ENCODE data around the gene FRMD4A.
"Not testable (repeated sequence)": the region's sequence is repeated elsewhere in the genome, so short reads cannot be mapped to it uniquely, and the experiment has no call there.

FRMD4A gene

DNA sequence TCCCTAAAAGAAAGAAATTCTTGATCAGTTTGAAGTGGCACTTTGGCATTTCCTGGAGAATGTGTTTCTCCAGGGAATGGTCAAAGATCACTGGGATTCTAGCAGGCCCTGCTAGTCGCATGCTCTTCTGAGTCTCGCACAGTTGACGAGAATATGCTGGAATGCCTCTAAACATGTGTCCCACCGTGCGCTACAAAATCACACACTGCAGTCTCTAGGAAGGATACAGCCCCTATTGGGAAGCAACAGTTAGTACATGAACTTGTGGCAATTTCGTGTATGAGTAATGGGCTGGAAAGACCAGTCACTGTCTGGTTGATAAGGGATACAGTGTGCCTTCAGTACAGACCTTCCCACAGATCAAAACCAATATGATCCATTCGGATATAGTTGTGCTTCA lies 486.1 kb downstream of the FRMD4A start:
- H3K27me3 Mint-ChIP-seq: peaks cover 51% of the 10 kb centered on the region
- H3K36me3 Mint-ChIP-seq (ENCODE audit: low read depth): no peaks in the 10 kb centered on the region
- intact Hi-C loops (cut with micrococcal nuclease): no loop called here
- H3K9me3 Mint-ChIP-seq: no peaks in the 10 kb centered on the region
- peaks cover 18% of the 10 kb centered on the region for H3K4me1 Mint-ChIP-seq (ENCODE audit: low read depth)
- H3K4me3 Mint-ChIP-seq: no peak overlapping the region
- H3K27ac Mint-ChIP-seq: no peak overlapping the region

DNA sequence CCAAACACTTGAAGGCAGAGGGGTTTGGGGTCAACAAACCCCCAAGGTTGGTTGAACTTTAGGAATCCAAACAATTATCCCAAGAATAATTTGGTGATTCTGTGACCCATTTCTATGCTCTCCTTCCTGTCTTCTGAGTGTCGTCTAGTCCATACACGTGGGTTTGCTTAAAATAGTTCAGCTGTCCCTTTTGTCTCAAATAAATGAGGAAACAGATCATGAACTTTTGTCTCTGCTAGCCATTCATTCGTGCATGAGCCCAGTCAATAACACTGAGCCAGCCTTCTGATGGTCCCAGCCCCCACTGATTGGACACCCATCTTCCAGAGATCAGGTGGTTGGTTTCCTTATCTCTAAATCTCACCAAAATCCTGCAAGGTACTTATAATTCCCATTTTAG lies 488.6 kb downstream of the FRMD4A start:
- intact Hi-C loops (cut with micrococcal nuclease): no loop called here
- H3K9me3 Mint-ChIP-seq: no peaks in the 10 kb centered on the region
- peaks cover 21% of the 10 kb centered on the region for H3K4me1 Mint-ChIP-seq (ENCODE audit: low read depth)
- no peaks in the 10 kb centered on the region for H3K36me3 Mint-ChIP-seq (ENCODE audit: low read depth)
- H3K27me3 Mint-ChIP-seq: peaks cover 28% of the 10 kb centered on the region
- no peak overlapping the region for H3K4me3 Mint-ChIP-seq
- no peak overlapping the region for H3K27ac Mint-ChIP-seq

DNA sequence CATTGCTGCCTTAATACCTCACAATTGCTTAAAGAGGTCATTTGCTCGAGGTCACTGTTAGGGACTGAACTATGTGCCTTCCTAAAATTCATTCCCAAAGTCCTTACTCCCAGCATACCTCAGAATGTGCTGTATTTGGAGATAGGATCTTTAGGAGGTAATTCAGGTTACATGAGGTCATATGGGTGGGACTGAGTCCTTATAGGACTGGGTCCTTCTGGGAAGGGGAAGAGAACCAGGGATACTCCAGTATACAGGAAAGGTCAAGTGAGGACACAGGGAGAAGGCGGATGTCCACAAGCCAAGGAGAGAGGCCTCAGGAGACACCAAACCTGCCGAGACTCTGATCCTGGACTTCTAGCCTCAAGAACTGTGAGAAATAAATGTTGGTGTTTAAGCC lies 490.7 kb downstream of the FRMD4A start:
- Mint-ChIP-seq H3K4me1 (ENCODE audit: low read depth) (peaks cover 16% of the 10 kb centered on the region), H3K27me3 (peaks cover 15% of the 10 kb centered on the region), H3K4me3 (no peak overlapping the region), H3K27ac (no peak overlapping the region), H3K9me3 (no peaks in the 10 kb centered on the region), H3K36me3 (ENCODE audit: low read depth) (no peaks in the 10 kb centered on the region)
- intact Hi-C loops (cut with micrococcal nuclease): no loop called here

DNA sequence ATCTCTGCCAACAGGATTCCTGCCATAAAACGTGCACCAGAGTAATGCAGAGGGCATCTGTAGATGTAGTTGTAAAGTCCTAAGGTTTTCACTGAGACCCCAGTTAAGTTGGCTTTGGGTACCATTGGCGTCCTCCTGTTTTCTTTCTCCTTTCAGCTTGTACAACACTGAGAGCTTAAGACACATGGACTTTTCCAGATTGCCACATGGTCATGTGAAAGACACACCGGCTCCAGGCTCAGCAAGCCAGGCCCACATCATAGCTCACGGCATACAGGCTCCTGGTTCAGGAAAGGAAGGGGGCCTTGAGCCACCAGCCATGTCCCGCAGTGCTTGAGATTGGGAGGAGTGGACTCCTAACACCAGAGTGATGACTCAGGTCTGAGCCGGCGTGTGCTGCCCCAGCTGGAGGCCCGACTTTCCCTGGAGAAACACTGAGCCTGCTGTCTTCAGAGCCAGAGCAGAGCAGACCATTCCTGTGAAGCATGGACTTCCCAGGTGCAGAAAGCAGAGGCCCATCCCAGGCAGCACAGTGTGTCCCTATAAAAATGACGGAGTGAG lies 491.2 kb downstream of the FRMD4A start:
- Mint-ChIP-seq H3K27me3 (peaks cover 14% of the 10 kb centered on the region), H3K9me3 (no peaks in the 10 kb centered on the region), H3K4me3 (no peak overlapping the region), H3K27ac (no peak overlapping the region), H3K36me3 (ENCODE audit: low read depth) (no peaks in the 10 kb centered on the region), H3K4me1 (ENCODE audit: low read depth) (peaks cover 21% of the 10 kb centered on the region)
- intact Hi-C loops (cut with micrococcal nuclease): no loop called here

DNA sequence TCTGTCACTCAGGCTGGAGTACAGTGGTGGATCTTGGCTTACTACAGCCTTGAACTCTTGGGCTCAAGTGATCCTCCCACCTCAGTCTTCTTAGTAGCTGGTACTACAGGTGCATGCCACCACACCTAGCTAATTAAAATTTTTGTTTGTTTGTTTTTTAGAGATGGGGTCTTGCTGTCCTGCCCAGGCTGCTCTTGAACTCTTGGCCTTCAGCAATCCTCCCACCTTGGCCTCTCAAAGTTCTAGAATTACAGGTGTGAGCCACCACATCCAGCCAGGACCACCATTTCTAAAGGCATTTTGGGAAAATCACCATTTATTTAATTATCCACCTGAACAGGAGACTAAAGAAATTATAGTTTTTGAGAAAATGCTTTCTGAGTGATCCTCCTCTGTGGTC lies 491.7 kb downstream of the FRMD4A start:
- intact Hi-C loops (cut with micrococcal nuclease): no loop called here
- Mint-ChIP-seq H3K4me1 (ENCODE audit: low read depth) (peaks cover 26% of the 10 kb centered on the region), H3K27ac (no peak overlapping the region), H3K4me3 (no peak overlapping the region), H3K27me3 (peaks cover 14% of the 10 kb centered on the region), H3K36me3 (ENCODE audit: low read depth) (no peaks in the 10 kb centered on the region), H3K9me3 (no peaks in the 10 kb centered on the region)

DNA sequence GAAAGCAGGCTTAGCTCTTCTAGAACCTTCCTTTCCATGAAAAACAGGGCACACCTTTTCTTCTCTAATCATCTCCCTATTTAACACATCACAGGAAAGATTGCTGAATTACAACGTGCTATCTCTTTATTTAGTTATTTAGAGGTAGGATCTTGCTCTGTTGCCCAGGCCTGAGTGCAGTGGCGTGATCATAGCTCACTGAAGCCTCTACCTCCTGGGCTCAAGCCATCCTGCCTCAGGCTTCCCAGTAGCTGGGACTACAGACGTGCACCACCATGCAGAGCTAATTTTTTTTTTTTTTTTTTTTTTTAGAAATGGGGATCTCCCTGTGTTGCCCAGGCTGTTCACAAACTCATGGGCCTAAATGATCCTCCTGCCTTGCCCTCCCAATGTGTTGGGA lies 492.8 kb downstream of the FRMD4A start:
- H3K27ac Mint-ChIP-seq: no peak overlapping the region
- H3K4me3 Mint-ChIP-seq: no peak overlapping the region
- no peaks in the 10 kb centered on the region for H3K9me3 Mint-ChIP-seq
- no peaks in the 10 kb centered on the region for H3K36me3 Mint-ChIP-seq (ENCODE audit: low read depth)
- peaks cover 34% of the 10 kb centered on the region for H3K4me1 Mint-ChIP-seq (ENCODE audit: low read depth)
- intact Hi-C loops (cut with micrococcal nuclease): no loop called here
- peaks cover 8% of the 10 kb centered on the region for H3K27me3 Mint-ChIP-seq

DNA sequence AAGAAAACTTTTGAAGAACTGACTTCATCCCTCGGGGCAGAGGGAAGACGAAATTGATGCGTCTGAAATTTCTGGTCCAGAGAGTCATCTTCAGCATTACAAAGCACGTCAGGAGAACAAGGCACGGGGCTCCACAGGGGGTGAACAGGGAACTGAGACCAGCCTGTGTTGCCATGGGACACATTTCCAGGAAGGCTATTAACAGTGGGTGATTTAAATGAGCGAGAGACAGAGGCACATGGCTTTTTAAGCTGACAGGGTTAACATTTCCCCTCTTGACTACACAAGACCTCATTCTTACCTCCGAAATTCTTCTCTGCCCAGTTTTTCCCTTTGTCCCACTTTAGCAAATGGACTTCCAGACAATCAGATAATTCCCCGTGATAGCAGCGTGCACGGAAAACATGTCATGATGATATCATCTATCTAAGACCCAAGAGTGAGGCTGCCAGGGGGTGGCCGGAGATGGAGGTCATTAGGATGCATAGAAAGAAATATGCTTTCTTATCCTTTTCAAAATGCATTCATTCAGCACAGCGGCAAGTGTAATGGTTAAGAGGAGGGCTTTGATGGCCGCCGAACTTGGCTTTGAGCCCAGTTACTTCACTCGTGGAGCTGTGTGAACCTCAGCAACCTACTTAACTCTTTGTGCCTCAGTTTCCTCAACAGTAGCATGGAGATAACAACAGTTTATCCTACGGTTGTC lies 496.0 kb downstream of the FRMD4A start:
- Mint-ChIP-seq H3K27ac (peak overlapping the region; percentile 82), H3K4me3 (no peak overlapping the region), H3K27me3 (peaks cover 9% of the 10 kb centered on the region), H3K36me3 (ENCODE audit: low read depth) (no peaks in the 10 kb centered on the region), H3K4me1 (ENCODE audit: low read depth) (peaks cover 56% of the 10 kb centered on the region), H3K9me3 (no peaks in the 10 kb centered on the region)
- intact Hi-C loops (cut with micrococcal nuclease): loop anchor here (5.0 kb wide), 1 partner anchor 48 kb away; no protein-coding TSS in a partner anchor

DNA sequence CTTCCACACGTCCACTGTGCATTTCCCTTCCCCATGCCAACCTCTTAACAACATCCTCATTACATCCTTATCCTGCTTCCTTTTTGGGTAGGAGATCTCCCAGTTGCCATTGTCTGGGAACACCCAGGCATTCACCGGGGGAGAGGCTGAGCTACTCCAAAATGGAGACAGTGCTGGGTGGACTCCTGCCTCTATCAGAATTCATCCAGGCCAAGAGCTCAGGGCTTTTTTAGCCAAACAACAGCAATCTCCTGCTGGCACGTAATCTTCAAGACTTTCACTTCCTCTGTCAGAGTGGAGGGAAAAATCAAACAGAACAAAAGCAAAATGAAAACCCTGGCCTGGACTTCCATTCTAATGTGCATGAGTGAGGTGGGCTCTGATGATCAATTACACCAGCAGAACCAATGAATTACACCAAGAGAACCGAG lies 499.0 kb downstream of the FRMD4A start:
- Mint-ChIP-seq H3K27ac (peak overlapping the region; percentile 92), H3K36me3 (ENCODE audit: low read depth) (no peaks in the 10 kb centered on the region), H3K27me3 (peaks cover 20% of the 10 kb centered on the region), H3K4me1 (ENCODE audit: low read depth) (peaks cover 47% of the 10 kb centered on the region), H3K4me3 (peak overlapping the region; percentile 59), H3K9me3 (no peaks in the 10 kb centered on the region)
- intact Hi-C loops (cut with micrococcal nuclease): loop anchor here (5.0 kb wide), 1 partner anchor 51 kb away; no protein-coding TSS in a partner anchor

DNA sequence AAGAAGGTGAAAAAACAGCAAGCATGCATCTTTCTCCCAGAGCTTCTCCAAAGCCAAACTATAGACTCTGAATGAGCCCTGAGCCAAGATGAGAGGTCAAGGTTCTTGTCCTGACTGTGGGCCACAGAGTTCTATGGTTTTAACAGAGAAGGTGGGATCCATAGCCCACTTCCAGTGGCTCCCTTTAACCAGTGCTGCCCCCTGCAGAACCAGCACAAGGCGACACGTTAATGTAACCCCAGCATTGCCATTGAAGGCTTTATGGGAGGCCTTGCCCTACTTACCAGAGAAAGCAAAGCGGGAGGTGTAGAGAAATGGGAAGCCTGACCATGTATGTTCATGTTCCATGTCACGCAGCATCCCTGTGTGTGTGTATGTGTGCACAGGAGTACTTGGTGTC lies 500.3 kb downstream of the FRMD4A start:
- no peaks in the 10 kb centered on the region for H3K9me3 Mint-ChIP-seq
- H3K4me3 Mint-ChIP-seq: no peak overlapping the region
- no peaks in the 10 kb centered on the region for H3K36me3 Mint-ChIP-seq (ENCODE audit: low read depth)
- intact Hi-C loops (cut with micrococcal nuclease): loop anchor here (5.0 kb wide), 1 partner anchor 52 kb away; no protein-coding TSS in a partner anchor
- H3K27me3 Mint-ChIP-seq: peaks cover 29% of the 10 kb centered on the region
- H3K27ac Mint-ChIP-seq: peak overlapping the region; percentile 92
- H3K4me1 Mint-ChIP-seq (ENCODE audit: low read depth): peaks cover 47% of the 10 kb centered on the region

DNA sequence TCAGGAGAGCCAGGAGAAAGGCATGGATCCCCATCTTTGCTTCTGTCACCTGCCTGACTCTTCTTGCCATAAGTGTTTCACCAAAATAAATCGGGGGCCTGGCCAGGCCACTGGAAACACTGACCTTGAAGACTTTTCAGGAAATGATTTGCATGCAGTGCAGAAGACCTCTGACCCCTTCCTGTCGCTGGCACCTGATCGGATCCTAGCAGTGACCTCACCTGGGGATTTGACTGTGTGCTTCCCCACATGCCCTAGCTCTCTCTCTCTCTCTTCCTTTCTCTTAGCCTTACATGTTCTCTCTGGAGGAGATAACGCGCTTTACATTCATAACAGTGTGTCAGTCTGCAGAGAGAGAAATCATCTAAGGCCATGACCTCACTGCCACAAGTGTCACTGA lies 500.9 kb downstream of the FRMD4A start:
- H3K27ac Mint-ChIP-seq: peak overlapping the region; percentile 59
- H3K4me1 Mint-ChIP-seq (ENCODE audit: low read depth): peaks cover 44% of the 10 kb centered on the region

DNA sequence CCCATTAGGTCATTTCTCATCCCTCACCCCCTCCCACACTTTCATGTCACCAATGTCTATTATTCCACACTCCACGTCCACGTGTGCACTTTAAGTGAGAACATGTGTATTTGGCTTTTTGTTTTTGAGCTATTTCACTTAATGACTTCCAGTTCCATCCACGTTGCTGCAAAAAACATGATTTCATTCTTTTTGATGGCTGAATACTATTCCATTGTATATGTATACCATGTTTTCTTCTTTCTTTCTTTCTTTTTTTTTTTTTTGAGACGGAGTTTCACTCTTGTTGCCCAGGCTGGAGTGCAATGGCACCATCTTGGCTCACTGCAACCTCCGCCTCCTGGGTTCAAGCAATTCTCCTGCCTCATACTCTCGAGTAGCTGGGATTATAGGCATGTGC lies 502.4 kb downstream of the FRMD4A start:
- intact Hi-C loops (cut with micrococcal nuclease); H3K4me3 Mint-ChIP-seq; H3K36me3 Mint-ChIP-seq (ENCODE audit: low read depth); H3K27ac Mint-ChIP-seq; H3K9me3 Mint-ChIP-seq: not testable (repeated sequence)
- peaks cover 38% of the 10 kb centered on the region for H3K27me3 Mint-ChIP-seq
- H3K4me1 Mint-ChIP-seq (ENCODE audit: low read depth): peaks cover 31% of the 10 kb centered on the region

More for the DNA sequence above, 500.9 kb downstream of the FRMD4A start:
- no peaks in the 10 kb centered on the region for H3K36me3 Mint-ChIP-seq (ENCODE audit: low read depth)
- peaks cover 35% of the 10 kb centered on the region for H3K27me3 Mint-ChIP-seq
- H3K4me3 Mint-ChIP-seq: no peak overlapping the region
- intact Hi-C loops (cut with micrococcal nuclease): loop anchor here (5.0 kb wide), 1 partner anchor 53 kb away; no protein-coding TSS in a partner anchor
- no peaks in the 10 kb centered on the region for H3K9me3 Mint-ChIP-seq

DNA sequence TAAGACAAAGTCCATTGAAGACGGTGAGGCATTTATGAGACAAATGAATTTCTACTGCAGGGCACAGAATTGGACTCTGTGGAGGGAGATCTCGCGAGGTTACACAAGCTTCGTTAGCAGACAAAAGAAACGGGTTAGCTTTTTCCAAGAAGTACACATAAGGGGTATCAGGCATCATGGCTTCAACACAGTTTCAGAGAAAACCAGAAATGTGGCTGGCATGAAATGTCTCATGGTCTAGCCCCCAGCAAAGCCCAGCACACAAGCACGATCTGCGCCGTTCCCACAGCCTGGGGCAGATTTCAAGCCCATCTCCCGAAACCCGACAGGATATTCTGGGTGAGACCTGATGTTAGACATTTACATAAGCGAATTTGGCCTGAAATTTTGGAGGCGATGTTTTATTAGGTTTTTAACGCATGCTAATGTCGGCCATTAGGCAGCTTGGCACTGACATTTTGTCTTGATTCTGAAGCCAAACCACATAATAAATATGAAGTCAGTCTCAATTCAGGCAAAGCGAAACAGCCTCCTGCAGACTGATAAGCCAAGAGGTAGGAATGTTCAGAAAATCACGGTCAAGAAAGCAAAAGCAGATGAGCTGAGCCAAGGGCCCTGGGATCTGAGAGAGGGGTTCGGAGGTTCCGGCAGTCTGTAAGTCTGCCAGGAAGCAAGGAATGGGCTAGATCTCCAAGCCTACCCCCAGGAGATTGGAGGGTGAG lies 503.5 kb downstream of the FRMD4A start:
- H3K27me3 Mint-ChIP-seq: peaks cover 46% of the 10 kb centered on the region
- no peaks in the 10 kb centered on the region for H3K9me3 Mint-ChIP-seq
- no peaks in the 10 kb centered on the region for H3K36me3 Mint-ChIP-seq (ENCODE audit: low read depth)
- no peak overlapping the region for H3K4me3 Mint-ChIP-seq
- no peak overlapping the region for H3K27ac Mint-ChIP-seq
- peaks cover 22% of the 10 kb centered on the region for H3K4me1 Mint-ChIP-seq (ENCODE audit: low read depth)
- intact Hi-C loops (cut with micrococcal nuclease): no loop called here

DNA sequence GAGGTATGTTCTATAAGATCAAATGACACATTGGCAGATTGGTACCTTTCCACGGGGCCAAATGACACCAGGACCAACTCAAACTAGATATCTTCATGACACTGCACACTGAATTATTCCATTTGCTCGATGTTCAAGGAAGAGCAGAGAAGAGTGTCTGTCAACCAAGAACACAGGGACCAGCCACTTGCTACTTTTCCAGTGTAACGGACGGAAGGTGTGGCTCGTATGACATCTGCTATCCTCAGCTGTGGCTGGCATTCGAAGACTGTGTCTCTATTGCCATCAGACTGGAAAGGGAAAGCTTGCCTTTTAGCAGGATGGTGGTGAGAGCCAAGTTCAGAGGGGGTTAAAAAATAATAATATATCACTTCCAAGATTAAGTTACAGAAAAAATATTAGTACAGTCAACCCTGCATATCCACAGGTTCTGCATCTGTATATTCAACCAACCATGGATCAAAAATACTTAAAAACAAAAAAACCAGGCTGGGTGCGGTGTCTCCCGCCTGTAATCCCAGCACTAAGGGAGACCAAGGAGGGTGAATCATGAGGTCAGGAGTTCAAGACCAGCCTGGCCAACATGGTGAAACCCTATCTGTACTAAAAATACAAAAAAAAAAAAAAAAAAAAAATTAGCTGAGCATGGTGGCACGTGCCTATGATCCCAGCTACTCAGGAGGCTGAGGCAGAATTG lies 506.9 kb downstream of the FRMD4A start:
- intact Hi-C loops (cut with micrococcal nuclease): no loop called here
- no peak overlapping the region for H3K27ac Mint-ChIP-seq

More for the DNA sequence above, 506.9 kb downstream of the FRMD4A start:
- no peaks in the 10 kb centered on the region for H3K36me3 Mint-ChIP-seq (ENCODE audit: low read depth)
- peaks cover 74% of the 10 kb centered on the region for H3K27me3 Mint-ChIP-seq
- H3K4me3 Mint-ChIP-seq: no peak overlapping the region
- H3K9me3 Mint-ChIP-seq: no peaks in the 10 kb centered on the region
- peaks cover 5% of the 10 kb centered on the region for H3K4me1 Mint-ChIP-seq (ENCODE audit: low read depth)
